ENCODE results near the gene MXRA8.

GRCh38 chr1:1385931-1386330 is 27.6 kb upstream of the MXRA8 start:
- TF ChIP-seq CTCF (IDR thresholded peaks at IDR 0.05): no peak
- TF ChIP-seq POLR2A (IDR thresholded peaks at IDR 0.05): no peak
- TF ChIP-seq EP300 (IDR thresholded peaks at IDR 0.05): no peak
- no peak for TF ChIP-seq POLR2AphosphoS5 (IDR thresholded peaks at IDR 0.05)
